ENCODE measurements around the gene TUT4.

DNA sequence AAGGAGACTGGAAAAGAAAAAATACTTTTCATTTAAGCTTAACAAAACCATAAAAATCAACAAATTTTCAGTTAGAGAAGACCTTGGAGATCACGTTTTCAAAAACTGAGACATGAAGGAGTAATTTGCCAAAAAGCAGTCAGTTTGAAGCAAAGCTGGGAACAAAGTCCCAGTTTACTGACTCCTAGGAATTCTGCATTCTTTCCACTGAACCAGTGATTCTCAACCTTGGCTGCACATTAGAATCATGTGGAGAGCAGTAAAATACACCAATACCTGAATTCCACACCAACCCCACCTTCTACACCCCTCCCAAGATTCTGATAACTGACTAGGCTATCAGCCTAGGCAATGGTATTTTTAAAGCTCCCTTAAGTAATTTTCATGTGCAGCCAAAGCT lies 75.0 kb downstream of the TUT4 start:
- TF ChIP-seq, protein P1, sequence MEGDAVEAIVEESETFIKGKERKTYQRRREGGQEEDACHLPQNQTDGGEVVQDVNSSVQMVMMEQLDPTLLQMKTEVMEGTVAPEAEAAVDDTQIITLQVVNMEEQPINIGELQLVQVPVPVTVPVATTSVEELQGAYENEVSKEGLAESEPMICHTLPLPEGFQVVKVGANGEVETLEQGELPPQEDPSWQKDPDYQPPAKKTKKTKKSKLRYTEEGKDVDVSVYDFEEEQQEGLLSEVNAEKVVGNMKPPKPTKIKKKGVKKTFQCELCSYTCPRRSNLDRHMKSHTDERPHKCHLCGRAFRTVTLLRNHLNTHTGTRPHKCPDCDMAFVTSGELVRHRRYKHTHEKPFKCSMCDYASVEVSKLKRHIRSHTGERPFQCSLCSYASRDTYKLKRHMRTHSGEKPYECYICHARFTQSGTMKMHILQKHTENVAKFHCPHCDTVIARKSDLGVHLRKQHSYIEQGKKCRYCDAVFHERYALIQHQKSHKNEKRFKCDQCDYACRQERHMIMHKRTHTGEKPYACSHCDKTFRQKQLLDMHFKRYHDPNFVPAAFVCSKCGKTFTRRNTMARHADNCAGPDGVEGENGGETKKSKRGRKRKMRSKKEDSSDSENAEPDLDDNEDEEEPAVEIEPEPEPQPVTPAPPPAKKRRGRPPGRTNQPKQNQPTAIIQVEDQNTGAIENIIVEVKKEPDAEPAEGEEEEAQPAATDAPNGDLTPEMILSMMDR (IDR thresholded peaks at IDR 0.05; ENCODE audit: insufficient read depth, low read length, poor library complexity, severe bottlenecking), result no peak
- TF ChIP-seq EZH2phosphoT487 (conservative IDR thresholded peaks at IDR 0.05; ENCODE audit: low read length), result no peak

Data from SU-DHL-6 (cell line).